NB4 (cell line): ENCODE data around the gene NXPH2.

Experiments used
- DNase-seq: peaks from one replicate; pipeline ENCODE4 v3.0.0; 2010; ENCODE audit warnings: low read depth
- H3K4me3 ChIP-seq: one replicate; pipeline ENCODE4 v1.5.1; 2011; ENCODE audit warnings: mild to moderate bottlenecking, low read depth, low read length, moderate library complexity
- MAX ChIP-seq: IDR thresholded peaks from 2 replicates; pipeline ENCODE4 v1.6.1; 2011; ENCODE audit warnings: low read depth, low read length
- MYC ChIP-seq: IDR thresholded peaks from 2 replicates; pipeline ENCODE4 v1.6.1; 2011; ENCODE audit warnings: low read depth, low read length
- POLR2A ChIP-seq: IDR thresholded peaks from 2 replicates; pipeline ENCODE4 v1.6.1; 2011; ENCODE audit warnings: mild to moderate bottlenecking; ENCODE audit not compliant: insufficient read length; ENCODE audit errors: extremely low read depth
- TF ChIP-seq, protein P1 (sequence below): IDR thresholded peaks from one replicate; pipeline ENCODE4 v1.5.1; 2012; ENCODE audit warnings: low read depth, low read length

Gene NXPH2

GRCh38 chr2:138676619-138677021 is 103.6 kb downstream of the NXPH2 start:
- TF ChIP-seq MYC (no peak), MAX (no peak), POLR2A (no peak)
- TF ChIP-seq, protein P1, sequence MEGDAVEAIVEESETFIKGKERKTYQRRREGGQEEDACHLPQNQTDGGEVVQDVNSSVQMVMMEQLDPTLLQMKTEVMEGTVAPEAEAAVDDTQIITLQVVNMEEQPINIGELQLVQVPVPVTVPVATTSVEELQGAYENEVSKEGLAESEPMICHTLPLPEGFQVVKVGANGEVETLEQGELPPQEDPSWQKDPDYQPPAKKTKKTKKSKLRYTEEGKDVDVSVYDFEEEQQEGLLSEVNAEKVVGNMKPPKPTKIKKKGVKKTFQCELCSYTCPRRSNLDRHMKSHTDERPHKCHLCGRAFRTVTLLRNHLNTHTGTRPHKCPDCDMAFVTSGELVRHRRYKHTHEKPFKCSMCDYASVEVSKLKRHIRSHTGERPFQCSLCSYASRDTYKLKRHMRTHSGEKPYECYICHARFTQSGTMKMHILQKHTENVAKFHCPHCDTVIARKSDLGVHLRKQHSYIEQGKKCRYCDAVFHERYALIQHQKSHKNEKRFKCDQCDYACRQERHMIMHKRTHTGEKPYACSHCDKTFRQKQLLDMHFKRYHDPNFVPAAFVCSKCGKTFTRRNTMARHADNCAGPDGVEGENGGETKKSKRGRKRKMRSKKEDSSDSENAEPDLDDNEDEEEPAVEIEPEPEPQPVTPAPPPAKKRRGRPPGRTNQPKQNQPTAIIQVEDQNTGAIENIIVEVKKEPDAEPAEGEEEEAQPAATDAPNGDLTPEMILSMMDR, result no peak
- DNase-seq, result no peak
- no peak overlapping the region for H3K4me3 ChIP-seq

- no peak for TF ChIP-seq POLR2A
- TF ChIP-seq MYC, result no peak
- no peak for TF ChIP-seq MAX
- TF ChIP-seq, protein P1, result no peak
- H3K4me3 ChIP-seq, result no peak overlapping the region
- DNase-seq, result no peak
Observed at GRCh38 chr2:138671566-138671965, 108.6 kb downstream of the NXPH2 start.

DNA sequence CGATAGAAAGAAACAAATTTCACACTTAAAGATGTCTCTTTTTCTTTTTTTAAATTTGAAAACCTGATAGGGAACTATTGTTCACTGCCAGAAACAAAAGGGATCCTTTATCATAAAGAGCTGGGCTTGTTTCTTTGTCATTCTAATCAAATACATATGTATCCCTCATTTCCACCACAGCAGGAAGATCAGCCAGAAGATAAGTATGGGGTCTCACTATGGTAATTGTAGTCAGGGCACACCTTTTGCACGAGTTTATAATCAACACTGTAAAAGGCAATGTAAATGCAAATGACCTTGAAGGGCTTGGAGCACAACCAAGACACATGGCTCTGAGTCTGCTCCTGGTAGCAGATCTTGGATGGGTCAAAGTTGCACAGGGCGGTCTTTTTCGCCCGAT is 109.5 kb downstream of the NXPH2 start:
- no peak for DNase-seq
- H3K4me3 ChIP-seq, result no peak overlapping the region
- TF ChIP-seq MYC, result no peak
- no peak for TF ChIP-seq POLR2A
- TF ChIP-seq MAX, result no peak
- TF ChIP-seq, protein P1, result no peak

DNA sequence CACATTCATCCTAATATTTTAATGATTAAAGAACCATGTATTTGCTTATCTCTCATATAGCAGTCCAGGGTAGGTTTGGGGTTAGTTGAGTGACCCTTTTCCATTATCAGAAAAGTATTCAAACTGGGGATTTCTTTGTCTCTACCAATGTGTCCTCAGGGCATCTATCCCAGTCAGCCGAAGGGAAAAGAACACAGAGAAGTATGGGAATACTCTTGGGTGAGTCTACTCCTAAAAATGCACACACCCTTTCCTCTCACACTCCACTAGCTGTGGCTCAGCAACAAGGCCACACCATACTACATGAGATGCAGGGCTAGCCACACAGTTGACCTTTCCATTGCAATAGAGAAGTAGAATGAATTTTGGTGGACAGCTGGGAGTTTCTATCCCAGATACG is 114.3 kb downstream of the NXPH2 start:
- no peak overlapping the region for H3K4me3 ChIP-seq
- DNase-seq, result no peak
- no peak for TF ChIP-seq POLR2A
- no peak for TF ChIP-seq MYC
- no peak for TF ChIP-seq MAX
- TF ChIP-seq, protein P1, result no peak

- DNase-seq, result peak; percentile 2
- TF ChIP-seq MAX (no peak), POLR2A (no peak), MYC (no peak)
- TF ChIP-seq, protein P1, result no peak
- H3K4me3 ChIP-seq, result no peak overlapping the region
Observed at GRCh38 chr2:138658187-138658894, 121.8 kb downstream of the NXPH2 start.
